Calu3 (cell line): ENCODE results near the gene TUBA1A. TPM values are rescaled to one million over a fixed set of nuclear protein-coding genes. Genes with fewer than 3 reads are reported as not detected.

Source experiments
- BruUV-seq: library from RNA; stranded (reverse); fragments of 400-500 nt; replicated peaks from 2 replicates; lab custom pipeline; 2021; lab: Mats Ljungman, UMichigan
- CTCF ChIA-PET: fragments of 300-600 bp; sonication (Branson Sonifier 250); formaldehyde crosslinking; loops from one replicate; lab custom pipeline; 2022; ENCODE audit warnings: antibody characterized with exemption; lab: Charles Lee
- DNase-seq: peaks from one replicate; pipeline ENCODE4 v3.0.0; 2022
- H3K27ac Mint-ChIP-seq: one replicate; pipeline ENCODE4 v1.8.0; 2022; ENCODE audit warnings: mixed read lengths; ENCODE audit not compliant: unreplicated experiment
- H3K27me3 Mint-ChIP-seq: one replicate; pipeline ENCODE4 v1.8.0; 2022; ENCODE audit warnings: mixed read lengths; ENCODE audit not compliant: unreplicated experiment
- H3K36me3 Mint-ChIP-seq: one replicate; pipeline ENCODE4 v1.8.0; 2022; ENCODE audit warnings: mild to moderate bottlenecking, moderate library complexity, mixed read lengths; ENCODE audit not compliant: insufficient read depth, unreplicated experiment
- H3K4me1 Mint-ChIP-seq: one replicate; pipeline ENCODE4 v1.8.0; 2022; ENCODE audit warnings: mild to moderate bottlenecking, low read depth, mixed read lengths; ENCODE audit not compliant: unreplicated experiment
- H3K4me3 Mint-ChIP-seq: one replicate; pipeline ENCODE4 v1.8.0; 2022; ENCODE audit warnings: mild to moderate bottlenecking, low read depth, moderate library complexity, mixed read lengths; ENCODE audit not compliant: unreplicated experiment
- H3K9me3 Mint-ChIP-seq: one replicate; pipeline ENCODE4 v1.8.0; 2022; ENCODE audit warnings: low read depth, mixed read lengths; ENCODE audit not compliant: unreplicated experiment
- CTCF ChIP-seq: fragments of 200-600 bp; IDR thresholded peaks from one replicate; pipeline ENCODE4 v1.8.0; 2022; ENCODE audit warnings: antibody characterized with exemption; ENCODE audit not compliant: unreplicated experiment
- intact Hi-C: fragments of 100-400 bp; cut with micrococcal nuclease; formaldehyde crosslinking; loops from one replicate; pipeline ENCODE4 v1.10.0; 2022; ENCODE audit not compliant: unreplicated experiment
- total RNA-seq: library from RNA; stranded (reverse); gene quantifications from 2 replicates; pipeline ENCODE4 v1.2.3, GENCODE V29; 2022

TUBA1A gene
- total RNA-seq, 1 experiment from 2014 or later, result 9.2 TPM

- BruUV-seq, result no TSS peak
- no peak overlapping the region for H3K4me3 Mint-ChIP-seq
- no peaks in the 10 kb centered on the region for H3K9me3 Mint-ChIP-seq
- CTCF ChIA-PET, result interaction anchor here (0.6 kb wide), 1 partner anchor 1116 kb away, joined by 3 read pairs; no protein-coding TSS in a partner anchor
- no peak for DNase-seq
- no peak for TF ChIP-seq CTCF
- H3K4me1 Mint-ChIP-seq, result peaks cover 1% of the 10 kb centered on the region
- no peak overlapping the region for H3K27ac Mint-ChIP-seq
- intact Hi-C loops, result no loop called here
- H3K36me3 Mint-ChIP-seq, result no peaks in the 10 kb centered on the region
- no peaks in the 10 kb centered on the region for H3K27me3 Mint-ChIP-seq
Observed at GRCh38 chr12:49208146-49208545, 19.3 kb upstream of the TUBA1A start.

- H3K27me3 Mint-ChIP-seq, result no peaks in the 10 kb centered on the region
- no peak for TF ChIP-seq CTCF
- peaks cover 8% of the 10 kb centered on the region for H3K4me1 Mint-ChIP-seq
- CTCF ChIA-PET, result no interaction called here
- H3K27ac Mint-ChIP-seq, result no peak overlapping the region
- H3K36me3 Mint-ChIP-seq, result peaks cover 2% of the 10 kb centered on the region
- BruUV-seq, result no TSS peak
- intact Hi-C loops, result no loop called here
- H3K4me3 Mint-ChIP-seq, result no peak overlapping the region
- no peaks in the 10 kb centered on the region for H3K9me3 Mint-ChIP-seq
- DNase-seq, result no peak
Observed at GRCh38 chr12:49206389-49206788, 17.5 kb upstream of the TUBA1A start.

GRCh38 chr12:49201595-49202295 lies 12.9 kb upstream of the TUBA1A start:
- DNase-seq, result no peak

GRCh38 chr12:49200919-49201594 lies 12.2 kb upstream of the TUBA1A start:
- peak overlapping the region; percentile 83 for H3K27ac Mint-ChIP-seq
- H3K4me1 Mint-ChIP-seq, result peaks cover 14% of the 10 kb centered on the region
- peaks cover 6% of the 10 kb centered on the region for H3K36me3 Mint-ChIP-seq
- H3K4me3 Mint-ChIP-seq, result no peak overlapping the region
- no peak for DNase-seq
- CTCF ChIA-PET, result interaction anchor here (0.5 to 1.2 kb wide), 4 partner anchors 13 to 102 kb away, joined by 3 to 6 read pairs (median 3); no protein-coding TSS in a partner anchor
- no peak for TF ChIP-seq CTCF
- intact Hi-C loops, result no loop called here
- no peaks in the 10 kb centered on the region for H3K27me3 Mint-ChIP-seq
- no TSS peak for BruUV-seq
- H3K9me3 Mint-ChIP-seq, result no peaks in the 10 kb centered on the region

More at GRCh38 chr12:49201595-49202295, 12.9 kb upstream of the TUBA1A start:
- CTCF ChIA-PET, result interaction anchor here (0.6 to 1.2 kb wide), 4 partner anchors 12 to 418 kb away, joined by 3 to 10 read pairs (median 3); no protein-coding TSS in a partner anchor
- H3K27me3 Mint-ChIP-seq, result no peaks in the 10 kb centered on the region
- TF ChIP-seq CTCF, result no peak
- H3K36me3 Mint-ChIP-seq, result peaks cover 6% of the 10 kb centered on the region
- H3K4me3 Mint-ChIP-seq, result no peak overlapping the region
- H3K4me1 Mint-ChIP-seq, result peaks cover 14% of the 10 kb centered on the region
- no peaks in the 10 kb centered on the region for H3K9me3 Mint-ChIP-seq
- peak overlapping the region; percentile 83 for H3K27ac Mint-ChIP-seq
- no TSS peak for BruUV-seq
- intact Hi-C loops, result no loop called here
